H1 (cell line): Measurements from ENCODE around the gene PSMD13. TPM values are rescaled to one million over a fixed set of nuclear protein-coding genes. Genes with fewer than 3 reads are reported as not detected.
"Not testable (repeated sequence)": the region's sequence is repeated elsewhere in the genome, so short reads cannot be mapped to it uniquely, and the experiment has no call there.

Experiments
- CTCF ChIA-PET: fragments of 300-600 bp; sonication (Branson Sonifier 250); formaldehyde crosslinking; loops from one replicate; lab custom pipeline; 2021; ENCODE audit not compliant: partially characterized antibody; lab: Charles Lee
- POLR2A ChIA-PET: fragments of 300-600 bp; sonication (Branson Sonifier 250); formaldehyde crosslinking; loops from one replicate; lab custom pipeline; 2021; ENCODE audit warnings: inconsistent platforms; ENCODE audit not compliant: partially characterized antibody; lab: Charles Lee
- DNase-seq, 2 experiments: peaks; one replicate each; pipeline versions ENCODE4 v3.0.0 to v3.0.0-alpha.2; 2010 to 2022; ENCODE audit warnings: low spot score in 2 of 2, low read depth in 1 of 2, mixed read lengths in 1 of 2
- FAIRE-seq: peaks from 2 replicates; lab custom pipeline; 2011; peaks lifted over from hg19 to GRCh38; lab: Jason Lieb, UNC
- H2AFZ ChIP-seq: 2 replicates; pipeline ENCODE4 v1.8.1; 2012; ENCODE audit warnings: low read length, inconsistent platforms
- H2AK5ac ChIP-seq: 2 replicates; pipeline ENCODE4 v1.6.1; 2013; ENCODE audit warnings: low read depth, low read length
- H2BK120ac ChIP-seq: replicated peaks from 2 replicates; pipeline ENCODE3; 2013; ENCODE audit warnings: low read depth, low read length, inconsistent platforms
- H2BK12ac ChIP-seq: 2 replicates; pipeline ENCODE4 v1.6.1; 2013; ENCODE audit warnings: low read depth, low read length
- H2BK15ac ChIP-seq: 2 replicates; pipeline ENCODE4 v1.6.1; 2013; ENCODE audit warnings: low read length
- H2BK20ac ChIP-seq: 2 replicates; pipeline ENCODE4 v1.6.1; 2013; ENCODE audit warnings: low read length
- H2BK5ac ChIP-seq: 2 replicates; pipeline ENCODE4 v1.6.1; 2013; ENCODE audit warnings: low read depth, low read length
- H3K14ac ChIP-seq: 2 replicates; pipeline ENCODE4 v1.6.1; 2013; ENCODE audit warnings: inconsistent platforms; ENCODE audit not compliant: insufficient read length
- H3K18ac ChIP-seq: 2 replicates; pipeline ENCODE4 v1.6.1; 2013; ENCODE audit warnings: low read length; ENCODE audit errors: extremely low read depth
- H3K23ac ChIP-seq: 2 replicates; pipeline ENCODE4 v1.6.1; 2013; ENCODE audit warnings: inconsistent platforms; ENCODE audit not compliant: insufficient read length
- H3K23me2 ChIP-seq: 2 replicates; pipeline ENCODE4 v1.6.1; 2013; ENCODE audit warnings: low read depth, low read length
- H3K27ac ChIP-seq: 2 replicates; pipeline ENCODE4 v1.6.1; 2011; ENCODE audit warnings: low read depth, low read length, inconsistent platforms
- H3K27me3 ChIP-seq, 4 experiments: replicated peaks in 1 of 4; 1 replicate in 1 of 4; 2 replicates in 3 of 4; pipeline versions ENCODE4 v1.6.1 to v1.8.1; 2011 to 2013; ENCODE audit warnings: low read length in 3 of 4, mild to moderate bottlenecking in 3 of 4, inconsistent platforms in 2 of 4, mixed read lengths in 2 of 4, moderate library complexity in 1 of 4; ENCODE audit not compliant: control insufficient read depth in 3 of 4, insufficient read depth in 3 of 4; ENCODE audit errors: extremely low read depth in 1 of 4
- H3K36me3 ChIP-seq, 4 experiments: 2 replicates each; pipeline versions ENCODE4 v1.6.1 to v1.8.1; 2011 to 2013; ENCODE audit warnings: mild to moderate bottlenecking in 4 of 4, low read length in 3 of 4, moderate library complexity in 2 of 4, control low read depth in 1 of 4, inconsistent platforms in 1 of 4; ENCODE audit not compliant: insufficient read depth in 4 of 4, control insufficient read depth in 2 of 4
- H3K4ac ChIP-seq: replicated peaks from 2 replicates; pipeline ENCODE3; 2013; ENCODE audit warnings: low read length, low read depth, mixed read lengths, inconsistent platforms; ENCODE audit not compliant: insufficient read length
- H3K4me1 ChIP-seq, 4 experiments: replicated peaks in 1 of 4; 1 replicate in 1 of 4; 2 replicates in 3 of 4; pipeline versions ENCODE4 v1.6.1 to v1.8.1; 2011 to 2013; ENCODE audit warnings: low read length in 3 of 4, inconsistent platforms in 2 of 4, mixed read lengths in 1 of 4; ENCODE audit not compliant: insufficient read depth in 4 of 4, control insufficient read depth in 3 of 4
- H3K4me2 ChIP-seq, 2 experiments: 2 replicates each; pipeline versions ENCODE4 v1.6.1 to v1.8.1; 2011 to 2013; ENCODE audit warnings: low read depth in 2 of 2, low read length in 2 of 2, control low read depth in 1 of 2, inconsistent platforms in 1 of 2, mild to moderate bottlenecking in 1 of 2; ENCODE audit not compliant: insufficient read depth in 1 of 2
- H3K4me3 ChIP-seq, 4 experiments: fragments of 200-600, 300-600 bp in 1 of 4; sonication (generic), shearing (Covaris generic), sonication (Bioruptor Twin) in 1 of 4; 2 replicates each; pipeline versions ENCODE4 v1.5.1 to v1.8.1; 2011 to 2016; ENCODE audit warnings: low read length in 4 of 4, low read depth in 3 of 4, control low read depth in 2 of 4, inconsistent platforms in 2 of 4, mild to moderate bottlenecking in 2 of 4, mixed read lengths in 1 of 4, moderate library complexity in 1 of 4; ENCODE audit not compliant: insufficient read depth in 2 of 4; ENCODE audit errors: extremely low read depth in 1 of 4
- H3K56ac ChIP-seq: replicated peaks from 2 replicates; pipeline ENCODE3; 2013; ENCODE audit warnings: low read depth, mild to moderate bottlenecking, mixed read lengths, low read length, inconsistent platforms; ENCODE audit not compliant: insufficient read length
- H3K79me1 ChIP-seq: 2 replicates; pipeline ENCODE4 v1.6.1; 2013; ENCODE audit warnings: low read depth, low read length, control low read depth
- H3K79me2 ChIP-seq, 2 experiments: 2 replicates each; pipeline versions ENCODE4 v1.6.1 to v1.8.1; 2012 to 2013; ENCODE audit warnings: low read length in 2 of 2, mild to moderate bottlenecking in 2 of 2, inconsistent platforms in 1 of 2; ENCODE audit not compliant: insufficient read depth in 2 of 2, control insufficient read depth in 1 of 2
- H3K9ac ChIP-seq, 4 experiments: replicated peaks in 1 of 4; 1 replicate in 1 of 4; 2 replicates in 3 of 4; pipeline versions ENCODE4 v1.6.1 to v1.8.1; 2011 to 2013; ENCODE audit warnings: low read depth in 3 of 4, low read length in 3 of 4, control low read depth in 2 of 4, mild to moderate bottlenecking in 2 of 4, moderate library complexity in 2 of 4, inconsistent platforms in 1 of 4; ENCODE audit errors: extremely low read depth in 1 of 4
- H3K9me3 ChIP-seq, 2 experiments: 2 replicates each; pipeline versions ENCODE4 v1.6.1 to v1.8.1; 2012 to 2013; ENCODE audit warnings: mild to moderate bottlenecking in 2 of 2, moderate library complexity in 2 of 2, control low read depth in 1 of 2, inconsistent platforms in 1 of 2, low read depth in 1 of 2, low read length in 1 of 2, mixed read lengths in 1 of 2; ENCODE audit not compliant: insufficient read depth in 2 of 2
- H4K20me1 ChIP-seq, 2 experiments: replicated peaks in 1 of 2; 2 replicates each; pipeline versions ENCODE3 to v1.8.1; 2011 to 2013; ENCODE audit warnings: inconsistent platforms in 2 of 2, low read length in 2 of 2, mild to moderate bottlenecking in 1 of 2; ENCODE audit not compliant: insufficient read depth in 2 of 2, control insufficient read depth in 1 of 2
- H4K5ac ChIP-seq: 2 replicates; pipeline ENCODE4 v1.6.1; 2013; ENCODE audit warnings: low read length, low read depth, mixed read lengths, inconsistent platforms; ENCODE audit not compliant: insufficient read length
- H4K8ac ChIP-seq: 2 replicates; pipeline ENCODE4 v1.8.0; 2013; ENCODE audit warnings: mild to moderate bottlenecking, moderate library complexity, low read length, inconsistent platforms; ENCODE audit not compliant: insufficient read depth; ENCODE audit errors: extremely low read depth
- H4K91ac ChIP-seq: replicated peaks from 2 replicates; pipeline ENCODE3; 2013; ENCODE audit warnings: low read length, mixed read lengths, inconsistent platforms; ENCODE audit not compliant: insufficient read length
- WGBS, 2 experiments: shearing (Covaris generic) in 1 of 2; methylation state at CpG; one replicate each; pipeline versions ENCODE4 v1.1.6 to v1.1.7; 2013 to 2015; ENCODE audit warnings: low lambda C conversion rate in 2 of 2, mixed read lengths in 2 of 2, inconsistent platforms in 1 of 2, low coverage in 1 of 2, missing lambda C conversion rate in 1 of 2; ENCODE audit not compliant: insufficient replicate concordance in 2 of 2, insufficient coverage in 1 of 2, insufficient read length in 1 of 2; ENCODE audit errors: extremely low coverage in 1 of 2, missing lambda C conversion rate in 1 of 2; 5-methylcytosine and 5-hydroxymethylcytosine counted together
- polyA plus RNA-seq, 7 experiments: library from polyadenylated mRNA; depleted of rRNA in 3 of 7; stranded (reverse) in 5 of 7; unstranded in 2 of 7; fragments of >200 nt in 5 of 7; fragments of 200-250 nt in 2 of 7; gene quantifications; 1 replicate in 5 of 7; 2 replicates in 1 of 7; 4 replicates in 1 of 7; pipeline versions ENCODE4 v1.2.1 to v1.2.3, GENCODE V29; 2011 to 2013; ENCODE audit warnings: missing spikeins in 2 of 7, mixed read lengths in 2 of 7
- total RNA-seq: library from RNA; stranded (reverse); fragmentation: NEBNext Ultra II Directional; extraction: Animal tissue kit (Norgen Biotek cat#: 25700); gene quantifications from 2 replicates; pipeline ENCODE4 v1.2.1, GENCODE V29; 2021

Gene PSMD13
- total and polyA plus RNA-seq, 2 of the 8 experiments (the other 6 are each of a cell fraction or from before 2014, with no cell fraction given): 121 to 141 TPM

DNA sequence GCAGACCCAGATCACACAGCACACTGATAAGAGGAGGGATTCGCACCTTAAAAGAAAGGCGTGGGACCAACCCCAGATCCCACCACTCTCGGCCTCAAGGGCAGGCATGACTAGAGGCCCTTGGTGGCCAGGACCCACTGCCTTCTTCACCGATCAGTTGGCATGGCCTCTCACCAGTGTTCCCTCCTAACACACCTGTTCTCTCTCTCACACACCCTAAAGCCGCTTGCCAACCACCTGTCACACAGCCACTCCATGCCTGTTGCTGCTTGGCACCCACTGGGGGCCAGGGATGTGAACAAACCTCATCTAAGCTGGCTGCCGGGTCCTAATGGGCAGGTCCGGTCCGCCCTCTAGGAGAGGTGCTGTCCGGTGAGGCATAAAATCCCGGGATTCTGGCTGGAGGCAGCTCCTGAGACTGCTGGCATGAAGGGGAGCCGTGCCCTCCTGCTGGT lies 44.1 kb upstream of the PSMD13 start, which contains the start of gene SCGB1C1:
Gene SCGB1C1, plus strand, starts transcription at position 405 of the 455 bp plus-strand sequence. Its CDS starts 22 bp downstream, at position 427.
- not testable (repeated sequence) for H3K4me3 ChIP-seq

DNA sequence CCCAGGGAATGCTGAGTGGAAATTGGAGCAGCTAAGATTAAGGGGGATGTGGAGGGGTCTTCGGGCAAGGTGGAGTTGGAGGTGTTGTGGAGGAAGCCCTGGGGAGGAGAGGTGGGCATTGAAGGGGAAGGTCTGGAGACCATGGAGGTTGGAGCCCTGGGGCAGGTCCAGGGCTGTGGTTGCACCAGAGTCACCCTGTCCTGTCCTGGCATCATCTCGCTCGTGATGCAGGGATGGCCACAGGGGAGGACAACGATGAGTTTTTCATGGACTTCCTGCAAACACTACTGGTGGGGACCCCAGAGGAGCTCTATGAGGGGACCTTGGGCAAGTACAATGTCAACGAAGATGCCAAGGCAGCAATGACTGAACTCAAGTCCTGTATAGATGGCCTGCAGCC lies 43.3 kb upstream of the PSMD13 start:
- H3K9ac ChIP-seq, H3K4me3 ChIP-seq, H3K4me1 ChIP-seq, H3K56ac ChIP-seq, H3K14ac ChIP-seq, H3K4me2 ChIP-seq, H2BK20ac ChIP-seq, H2BK12ac ChIP-seq, H3K18ac ChIP-seq, POLR2A ChIA-PET, H3K23me2 ChIP-seq, H2BK5ac ChIP-seq, H2AFZ ChIP-seq, H4K91ac ChIP-seq, H3K27me3 ChIP-seq, DNase-seq, H2AK5ac ChIP-seq, H4K5ac ChIP-seq, H4K20me1 ChIP-seq, H2BK15ac ChIP-seq, H3K36me3 ChIP-seq, H3K23ac ChIP-seq, FAIRE-seq, H3K27ac ChIP-seq, H4K8ac ChIP-seq, CTCF ChIA-PET, H2BK120ac ChIP-seq, H3K79me2 ChIP-seq, H3K4ac ChIP-seq, H3K79me1 ChIP-seq: not testable (repeated sequence)
- peaks cover 9 to 24% of the 10 kb centered on the region in 2 experiments for H3K9me3 ChIP-seq
- WGBS, 2 experiments: 85% methylated on average over 4 of the region's 5 CpGs; no CpG with 5 or more reads in 1 of the 2 experiments

More for the DNA sequence above, 44.1 kb upstream of the PSMD13 start, which contains the start of gene SCGB1C1:
- H3K27me3 ChIP-seq, H3K23ac ChIP-seq, H2AK5ac ChIP-seq, H2BK5ac ChIP-seq, H3K9ac ChIP-seq, H3K79me1 ChIP-seq, H4K20me1 ChIP-seq, H3K36me3 ChIP-seq, FAIRE-seq, H2BK120ac ChIP-seq, H3K56ac ChIP-seq, DNase-seq, H3K18ac ChIP-seq, H3K4ac ChIP-seq, H4K8ac ChIP-seq, H2BK12ac ChIP-seq, H2BK15ac ChIP-seq, POLR2A ChIA-PET, H3K14ac ChIP-seq, H4K91ac ChIP-seq, H3K4me2 ChIP-seq, H4K5ac ChIP-seq, H2BK20ac ChIP-seq, H3K23me2 ChIP-seq, H3K27ac ChIP-seq, H2AFZ ChIP-seq, H3K79me2 ChIP-seq, H3K4me1 ChIP-seq: not testable (repeated sequence)
- peaks cover 9 to 22% of the 10 kb centered on the region in 2 experiments for H3K9me3 ChIP-seq
- 77% methylated on average over 8 of the region's 11 CpGs; no CpG with 5 or more reads in 1 of the 2 experiments for WGBS, 2 experiments
- CTCF ChIA-PET: interaction anchor here (1.2 kb wide), 1 partner anchor 10 kb away, joined by 3 read pairs; no protein-coding TSS in a partner anchor
